Prostate gland (tissue), 2 donors: Measurements from ENCODE around the gene CD47.

ENCODE experiments used
- POLR2A ChIP-seq: fragments of 450-650 bp; IDR thresholded peaks from one replicate; pipeline ENCODE4 v1.6.1; 2016; ENCODE audit warnings: antibody characterized with exemption, mild to moderate bottlenecking
- POLR2AphosphoS5 ChIP-seq: sonication (generic); formaldehyde crosslinking; IDR thresholded peaks from one replicate; pipeline ENCODE4 v1.6.1; 2017; ENCODE audit warnings: antibody characterized with exemption
- TF ChIP-seq, protein P1 (sequence below), 4 experiments: fragments of 200-600 bp in 2 of 4; fragments of 450-650 bp in 2 of 4; sonication (generic) in 2 of 4; IDR thresholded peaks; 1 replicate in 3 of 4; 2 replicates in 1 of 4; pipeline ENCODE4 v1.5.1; 2016 to 2019; ENCODE audit warnings: antibody characterized with exemption in 4 of 4, mild to moderate bottlenecking in 2 of 4, moderate library complexity in 2 of 4

DNA sequence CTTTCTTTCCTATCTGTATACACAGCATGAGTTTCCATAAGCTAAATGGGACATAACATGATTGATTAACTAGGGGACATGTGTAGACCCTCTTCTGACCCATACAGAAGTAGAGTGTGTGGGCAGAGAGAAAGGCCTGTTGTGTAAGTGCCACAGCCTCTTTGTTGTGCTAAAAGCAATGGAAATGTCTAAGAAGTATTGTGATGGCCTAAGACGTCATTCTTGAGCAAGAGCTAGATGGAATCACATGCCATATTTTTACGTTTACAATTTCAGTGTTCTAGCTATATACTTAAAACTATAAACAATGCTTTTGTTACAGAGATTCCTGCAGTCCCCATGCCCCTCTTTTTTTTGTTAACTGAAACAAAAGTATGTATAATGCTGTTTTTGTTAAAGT lies 61.9 kb downstream of the CD47 start:
- TF ChIP-seq, protein P1, sequence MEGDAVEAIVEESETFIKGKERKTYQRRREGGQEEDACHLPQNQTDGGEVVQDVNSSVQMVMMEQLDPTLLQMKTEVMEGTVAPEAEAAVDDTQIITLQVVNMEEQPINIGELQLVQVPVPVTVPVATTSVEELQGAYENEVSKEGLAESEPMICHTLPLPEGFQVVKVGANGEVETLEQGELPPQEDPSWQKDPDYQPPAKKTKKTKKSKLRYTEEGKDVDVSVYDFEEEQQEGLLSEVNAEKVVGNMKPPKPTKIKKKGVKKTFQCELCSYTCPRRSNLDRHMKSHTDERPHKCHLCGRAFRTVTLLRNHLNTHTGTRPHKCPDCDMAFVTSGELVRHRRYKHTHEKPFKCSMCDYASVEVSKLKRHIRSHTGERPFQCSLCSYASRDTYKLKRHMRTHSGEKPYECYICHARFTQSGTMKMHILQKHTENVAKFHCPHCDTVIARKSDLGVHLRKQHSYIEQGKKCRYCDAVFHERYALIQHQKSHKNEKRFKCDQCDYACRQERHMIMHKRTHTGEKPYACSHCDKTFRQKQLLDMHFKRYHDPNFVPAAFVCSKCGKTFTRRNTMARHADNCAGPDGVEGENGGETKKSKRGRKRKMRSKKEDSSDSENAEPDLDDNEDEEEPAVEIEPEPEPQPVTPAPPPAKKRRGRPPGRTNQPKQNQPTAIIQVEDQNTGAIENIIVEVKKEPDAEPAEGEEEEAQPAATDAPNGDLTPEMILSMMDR (IDR thresholded peaks at IDR 0.05), result no peak
- TF ChIP-seq POLR2A, result no peak
- TF ChIP-seq POLR2AphosphoS5, result no peak
